HepG2 (cell line): ENCODE measurements around the gene SYNM. TPM values are rescaled to one million over a fixed set of nuclear protein-coding genes. Genes with fewer than 3 reads are reported as not detected.

Experiments
- polyA plus RNA-seq, 8 experiments: library from polyadenylated mRNA; depleted of rRNA in 3 of 8; stranded (reverse) in 7 of 8; unstranded in 1 of 8; fragments of >200 nt; fragmentation: Illumina TruSeq in 4 of 8; extraction: Trizol in 4 of 8; gene quantifications; 2 replicates each; pipeline versions ENCODE4 v1.2.1 to v1.2.3, GENCODE V29; 2011 to 2016; ENCODE audit warnings: low read depth in 4 of 8, missing spikeins in 1 of 8, mixed read lengths in 1 of 8; ENCODE audit not compliant: insufficient read depth in 1 of 8
- total RNA-seq, 5 experiments: library from RNA; depleted of rRNA; stranded (reverse); fragments of >200 nt; fragmentation: Illumina TruSeq; extraction: Trizol; gene quantifications; 2 replicates each; pipeline ENCODE4 v1.2.3, GENCODE V29; 2016; ENCODE audit warnings: low read depth in 1 of 5
- TF ChIP-seq, protein P1 (sequence below): sonication (generic); formaldehyde crosslinking; IDR thresholded peaks from 2 replicates; pipeline ENCODE4 v1.5.0; 2020; ENCODE audit warnings: mild to moderate bottlenecking, missing genetic modification reagents, borderline replicate concordance

SYNM gene
- total and polyA plus RNA-seq, 2 of the 13 experiments (the other 11 are each of a cell fraction or from before 2014, with no cell fraction given): 1.1 to 3.7 TPM

DNA sequence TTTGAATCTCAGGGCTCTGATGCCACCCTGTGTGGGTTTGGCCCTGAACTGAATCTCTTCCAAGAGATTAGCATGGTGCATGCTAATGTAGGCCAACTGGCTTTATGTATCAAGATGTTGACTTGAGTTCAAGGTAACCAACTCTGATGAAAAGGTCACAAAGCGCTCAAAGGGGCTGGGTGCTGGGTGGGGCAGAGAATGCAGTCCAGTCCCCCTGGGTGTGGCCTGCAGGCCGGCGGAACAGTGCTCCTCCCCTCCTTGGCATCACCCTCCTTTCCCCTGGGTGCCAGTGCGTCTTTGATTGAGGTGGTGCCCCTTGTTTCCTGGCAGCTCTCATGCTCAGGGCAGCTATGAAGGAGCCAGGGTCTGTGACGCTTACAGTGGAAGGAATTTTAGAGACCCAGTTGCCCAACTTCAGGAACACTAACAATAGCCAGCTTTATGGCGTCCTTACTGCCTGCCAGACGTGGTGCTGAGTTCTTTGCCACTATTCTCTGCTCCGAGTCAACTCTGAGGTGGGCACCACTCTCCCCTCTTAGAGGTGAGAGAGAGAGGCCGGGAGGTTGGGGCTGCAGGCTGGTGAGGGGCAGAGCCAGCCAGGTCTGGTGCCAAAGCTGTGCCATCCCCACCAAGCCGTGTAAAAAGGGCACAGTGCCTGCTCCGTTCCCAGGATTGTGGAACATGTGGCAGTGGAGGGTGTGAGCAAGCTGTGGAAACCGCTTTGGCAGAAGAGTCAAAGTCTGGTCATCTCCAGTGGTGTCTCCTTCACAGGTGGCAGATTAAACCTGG, 9.8 kb downstream of the SYNM start (continued):
- TF ChIP-seq, protein P1, sequence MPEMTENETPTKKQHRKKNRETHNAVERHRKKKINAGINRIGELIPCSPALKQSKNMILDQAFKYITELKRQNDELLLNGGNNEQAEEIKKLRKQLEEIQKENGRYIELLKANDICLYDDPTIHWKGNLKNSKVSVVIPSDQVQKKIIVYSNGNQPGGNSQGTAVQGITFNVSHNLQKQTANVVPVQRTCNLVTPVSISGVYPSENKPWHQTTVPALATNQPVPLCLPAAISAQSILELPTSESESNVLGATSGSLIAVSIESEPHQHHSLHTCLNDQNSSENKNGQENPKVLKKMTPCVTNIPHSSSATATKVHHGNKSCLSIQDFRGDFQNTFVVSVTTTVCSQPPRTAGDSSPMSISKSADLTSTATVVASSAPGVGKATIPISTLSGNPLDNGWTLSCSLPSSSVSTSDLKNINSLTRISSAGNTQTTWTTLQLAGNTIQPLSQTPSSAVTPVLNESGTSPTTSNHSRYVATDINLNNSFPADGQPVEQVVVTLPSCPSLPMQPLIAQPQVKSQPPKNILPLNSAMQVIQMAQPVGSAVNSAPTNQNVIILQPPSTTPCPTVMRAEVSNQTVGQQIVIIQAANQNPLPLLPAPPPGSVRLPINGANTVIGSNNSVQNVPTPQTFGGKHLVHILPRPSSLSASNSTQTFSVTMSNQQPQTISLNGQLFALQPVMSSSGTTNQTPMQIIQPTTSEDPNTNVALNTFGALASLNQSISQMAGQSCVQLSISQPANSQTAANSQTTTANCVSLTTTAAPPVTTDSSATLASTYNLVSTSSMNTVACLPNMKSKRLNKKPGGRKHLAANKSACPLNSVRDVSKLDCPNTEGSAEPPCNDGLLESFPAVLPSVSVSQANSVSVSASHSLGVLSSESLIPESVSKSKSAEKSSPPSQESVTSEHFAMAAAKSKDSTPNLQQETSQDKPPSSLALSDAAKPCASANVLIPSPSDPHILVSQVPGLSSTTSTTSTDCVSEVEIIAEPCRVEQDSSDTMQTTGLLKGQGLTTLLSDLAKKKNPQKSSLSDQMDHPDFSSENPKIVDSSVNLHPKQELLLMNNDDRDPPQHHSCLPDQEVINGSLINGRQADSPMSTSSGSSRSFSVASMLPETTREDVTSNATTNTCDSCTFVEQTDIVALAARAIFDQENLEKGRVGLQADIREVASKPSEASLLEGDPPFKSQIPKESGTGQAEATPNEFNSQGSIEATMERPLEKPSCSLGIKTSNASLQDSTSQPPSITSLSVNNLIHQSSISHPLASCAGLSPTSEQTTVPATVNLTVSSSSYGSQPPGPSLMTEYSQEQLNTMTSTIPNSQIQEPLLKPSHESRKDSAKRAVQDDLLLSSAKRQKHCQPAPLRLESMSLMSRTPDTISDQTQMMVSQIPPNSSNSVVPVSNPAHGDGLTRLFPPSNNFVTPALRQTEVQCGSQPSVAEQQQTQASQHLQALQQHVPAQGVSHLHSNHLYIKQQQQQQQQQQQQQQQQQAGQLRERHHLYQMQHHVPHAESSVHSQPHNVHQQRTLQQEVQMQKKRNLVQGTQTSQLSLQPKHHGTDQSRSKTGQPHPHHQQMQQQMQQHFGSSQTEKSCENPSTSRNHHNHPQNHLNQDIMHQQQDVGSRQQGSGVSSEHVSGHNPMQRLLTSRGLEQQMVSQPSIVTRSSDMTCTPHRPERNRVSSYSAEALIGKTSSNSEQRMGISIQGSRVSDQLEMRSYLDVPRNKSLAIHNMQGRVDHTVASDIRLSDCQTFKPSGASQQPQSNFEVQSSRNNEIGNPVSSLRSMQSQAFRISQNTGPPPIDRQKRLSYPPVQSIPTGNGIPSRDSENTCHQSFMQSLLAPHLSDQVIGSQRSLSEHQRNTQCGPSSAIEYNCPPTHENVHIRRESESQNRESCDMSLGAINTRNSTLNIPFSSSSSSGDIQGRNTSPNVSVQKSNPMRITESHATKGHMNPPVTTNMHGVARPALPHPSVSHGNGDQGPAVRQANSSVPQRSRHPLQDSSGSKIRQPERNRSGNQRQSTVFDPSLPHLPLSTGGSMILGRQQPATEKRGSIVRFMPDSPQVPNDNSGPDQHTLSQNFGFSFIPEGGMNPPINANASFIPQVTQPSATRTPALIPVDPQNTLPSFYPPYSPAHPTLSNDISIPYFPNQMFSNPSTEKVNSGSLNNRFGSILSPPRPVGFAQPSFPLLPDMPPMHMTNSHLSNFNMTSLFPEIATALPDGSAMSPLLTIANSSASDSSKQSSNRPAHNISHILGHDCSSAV (CRISPR knock-in tag): no peak
